ENCODE data around the gene CCT2. TPM values are rescaled to one million over a fixed set of nuclear protein-coding genes. Genes with fewer than 3 reads are reported as not detected.

Gene CCT2
- total and polyA plus RNA-seq, 2 of the 8 experiments (the other 6 are each of a cell fraction or from before 2014, with no cell fraction given): 244 to 419 TPM

DNA sequence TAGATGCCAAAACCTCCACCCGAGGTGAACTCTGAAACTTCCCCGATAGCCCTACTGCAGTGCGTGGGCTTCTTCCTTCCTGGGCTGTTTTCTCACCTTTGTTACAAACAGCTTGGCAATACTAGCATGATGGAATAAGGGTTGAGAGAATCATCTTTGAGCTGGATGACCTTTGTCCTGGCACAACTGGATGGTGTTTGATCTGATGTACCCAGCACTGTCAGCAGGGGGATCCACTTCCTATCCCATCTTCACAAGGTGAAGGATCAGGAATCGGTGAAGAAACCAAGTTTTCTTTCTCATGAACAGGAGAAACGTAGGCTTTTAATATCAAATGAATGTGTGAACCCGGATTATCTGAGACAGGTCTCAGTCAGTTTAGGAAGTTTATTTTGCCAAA, 44.9 kb downstream of the CCT2 start:
- ChIA-PET POLR2A (ENCODE audit: partially characterized antibody) (no interaction called here), CTCF (ENCODE audit: partially characterized antibody) (interaction anchor here (1.0 to 8.3 kb wide), 12 partner anchors 10 to 299 kb away, joined by 3 to 68 read pairs (median 4); partner anchors contain the start of gene LRRC10)
- WGBS, 2 experiments (ENCODE audit: extremely low coverage in 1 of 2, insufficient coverage in 1 of 2, insufficient read length in 1 of 2, insufficient replicate concordance in 2 of 2, low coverage in 1 of 2, low lambda C conversion rate in 2 of 2, missing lambda C conversion rate in 1 of 2): 72% methylated on average over 6 of the region's 6 CpGs; no CpG with 5 or more reads in 1 of the 2 experiments
- no peak overlapping the region for H3K4me3 ChIP-seq (ENCODE audit: extremely low read depth in 1 of 4, insufficient read depth in 2 of 4, low read depth in 3 of 4, low read length in 4 of 4)
- no peak overlapping the region for H4K5ac ChIP-seq (ENCODE audit: insufficient read length, low read depth, low read length)
- H4K20me1 ChIP-seq (replicated peaks in 1 of 2; ENCODE audit: control insufficient read depth in 1 of 2, insufficient read depth in 2 of 2, low read length in 2 of 2): no peaks in the 10 kb centered on the region
- H3K27me3 ChIP-seq (replicated peaks in 1 of 4; ENCODE audit: control insufficient read depth in 3 of 4, extremely low read depth in 1 of 4, insufficient read depth in 3 of 4, low read length in 3 of 4): no peaks in the 10 kb centered on the region
- H4K91ac ChIP-seq (replicated peaks; ENCODE audit: insufficient read length, low read length): no peak overlapping the region
- H3K18ac ChIP-seq (ENCODE audit: extremely low read depth, low read length): no peak overlapping the region
- H3K4ac ChIP-seq (replicated peaks; ENCODE audit: insufficient read length, low read depth, low read length): no peak overlapping the region
- no peaks in the 10 kb centered on the region for H3K36me3 ChIP-seq (ENCODE audit: control insufficient read depth in 2 of 4, insufficient read depth in 4 of 4, low read length in 3 of 4)
- FAIRE-seq (peak; percentile 69), DNase-seq (ENCODE audit: low read depth in 1 of 2, low spot score in 2 of 2) (no peak)
- H2BK20ac ChIP-seq (ENCODE audit: low read length): no peak overlapping the region
- no peak overlapping the region for H2AK5ac ChIP-seq (ENCODE audit: low read depth, low read length)
- H3K4me2 ChIP-seq (ENCODE audit: insufficient read depth in 1 of 2, low read depth in 2 of 2, low read length in 2 of 2): no peak overlapping the region
- no peak overlapping the region for H2BK120ac ChIP-seq (replicated peaks; ENCODE audit: low read depth, low read length)
- no peak overlapping the region for H3K14ac ChIP-seq (ENCODE audit: insufficient read length)
- H2BK5ac ChIP-seq (ENCODE audit: low read depth, low read length): no peak overlapping the region
- H2BK12ac ChIP-seq (ENCODE audit: low read depth, low read length): 0 out of 2 replicates have a peak overlapping the region, but pooled peaks have one; percentile 39
- no peak overlapping the region for H2BK15ac ChIP-seq (ENCODE audit: low read length)
- no peak overlapping the region for H3K9ac ChIP-seq (replicated peaks in 1 of 4; ENCODE audit: extremely low read depth in 1 of 4, low read depth in 3 of 4, low read length in 3 of 4)
- no peaks in the 10 kb centered on the region for H3K79me1 ChIP-seq (ENCODE audit: low read depth, low read length)
- H3K23ac ChIP-seq (ENCODE audit: insufficient read length): no peak overlapping the region
- peaks cover 0 to 4% (median 1%) of the 10 kb centered on the region in 4 experiments; a peak in 2 of 7 replicates for H3K4me1 ChIP-seq (replicated peaks in 1 of 4; ENCODE audit: control insufficient read depth in 3 of 4, insufficient read depth in 4 of 4, low read length in 3 of 4)
- no peak overlapping the region for H3K27ac ChIP-seq (ENCODE audit: low read depth, low read length)
- H4K8ac ChIP-seq (ENCODE audit: extremely low read depth, insufficient read depth, low read length): no peak overlapping the region
- no peak overlapping the region for H3K56ac ChIP-seq (replicated peaks; ENCODE audit: insufficient read length, low read depth, low read length)
- H3K23me2 ChIP-seq (ENCODE audit: low read depth, low read length): no peaks in the 10 kb centered on the region; the same call in 1 of the 2 replicates
- no peaks in the 10 kb centered on the region for H3K79me2 ChIP-seq (ENCODE audit: control insufficient read depth in 1 of 2, insufficient read depth in 2 of 2, low read length in 2 of 2)
- H3K9me3 ChIP-seq (ENCODE audit: insufficient read depth in 2 of 2, low read depth in 1 of 2, low read length in 1 of 2): no peaks in the 10 kb centered on the region
- H2AFZ ChIP-seq (ENCODE audit: low read length): no peak overlapping the region
- TF ChIP-seq NANOG (IDR thresholded peaks at IDR 0.05; ENCODE audit: insufficient read depth, low read depth, low read length, poor library complexity, severe bottlenecking) (no peak), TAF1 (IDR thresholded peaks at IDR 0.05; ENCODE audit: low read depth, low read length) (no peak), CREB1 (IDR thresholded peaks at IDR 0.05) (no peak), KDM1A (IDR thresholded peaks at IDR 0.05; ENCODE audit: borderline replicate concordance, low read length) (no peak), BACH1 (IDR thresholded peaks at IDR 0.05; ENCODE audit: low read length) (no peak), RAD21 (IDR thresholded peaks at IDR 0.05 in 1 of 2, conservative IDR thresholded peaks at IDR 0.05 in 1 of 2; ENCODE audit: low read depth in 2 of 2, low read length in 2 of 2) (peak; percentile 42 to 55; a peak in 3 of 4 replicates), CEBPB (IDR thresholded peaks at IDR 0.05; ENCODE audit: low read depth, low read length) (no peak), USF2 (IDR thresholded peaks at IDR 0.05; ENCODE audit: low read length) (no peak), JUND (IDR thresholded peaks at IDR 0.05; ENCODE audit: low read length) (no peak)
- TF ChIP-seq, protein P1, sequence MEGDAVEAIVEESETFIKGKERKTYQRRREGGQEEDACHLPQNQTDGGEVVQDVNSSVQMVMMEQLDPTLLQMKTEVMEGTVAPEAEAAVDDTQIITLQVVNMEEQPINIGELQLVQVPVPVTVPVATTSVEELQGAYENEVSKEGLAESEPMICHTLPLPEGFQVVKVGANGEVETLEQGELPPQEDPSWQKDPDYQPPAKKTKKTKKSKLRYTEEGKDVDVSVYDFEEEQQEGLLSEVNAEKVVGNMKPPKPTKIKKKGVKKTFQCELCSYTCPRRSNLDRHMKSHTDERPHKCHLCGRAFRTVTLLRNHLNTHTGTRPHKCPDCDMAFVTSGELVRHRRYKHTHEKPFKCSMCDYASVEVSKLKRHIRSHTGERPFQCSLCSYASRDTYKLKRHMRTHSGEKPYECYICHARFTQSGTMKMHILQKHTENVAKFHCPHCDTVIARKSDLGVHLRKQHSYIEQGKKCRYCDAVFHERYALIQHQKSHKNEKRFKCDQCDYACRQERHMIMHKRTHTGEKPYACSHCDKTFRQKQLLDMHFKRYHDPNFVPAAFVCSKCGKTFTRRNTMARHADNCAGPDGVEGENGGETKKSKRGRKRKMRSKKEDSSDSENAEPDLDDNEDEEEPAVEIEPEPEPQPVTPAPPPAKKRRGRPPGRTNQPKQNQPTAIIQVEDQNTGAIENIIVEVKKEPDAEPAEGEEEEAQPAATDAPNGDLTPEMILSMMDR (IDR thresholded peaks at IDR 0.05; ENCODE audit: control extremely low read depth in 1 of 3, insufficient read depth in 1 of 3, low read depth in 1 of 3, low read length in 3 of 3): peak; percentile 49 to 69 (median 52)
